GM21723 (cell line): ENCODE data around the gene SFXN4.
"Not testable (repeated sequence)": the region's sequence is repeated elsewhere in the genome, so short reads cannot be mapped to it uniquely, and the experiment has no call there.

Experiments used
- ATAC-seq: cut with Tn5 transposase; IDR thresholded peaks from one replicate; pipeline ENCODE4 v1.9.1; 2021; ENCODE audit warnings: mild to moderate bottlenecking, moderate library complexity; ENCODE audit not compliant: unreplicated experiment

SFXN4 gene

DNA sequence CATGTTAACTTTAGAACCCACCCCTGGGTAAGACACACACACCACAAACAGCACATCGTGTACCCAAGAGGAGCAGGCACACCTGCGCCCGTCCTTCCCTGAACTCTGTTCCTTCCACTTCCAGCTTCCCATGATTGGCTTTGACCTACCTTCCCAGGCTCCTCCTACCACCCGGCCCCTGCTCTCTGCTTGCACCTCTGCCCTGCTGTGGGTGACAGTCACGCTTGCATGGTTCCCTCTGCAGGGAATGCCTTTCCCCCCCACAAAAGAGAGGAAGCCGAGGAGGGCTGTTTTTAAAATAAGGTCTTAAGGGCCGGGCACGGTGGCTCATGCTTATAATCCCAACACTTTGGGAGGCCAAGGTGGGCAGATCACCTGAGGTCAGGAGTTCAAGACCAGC lies 16.4 kb downstream of the SFXN4 start:
- ATAC-seq = no peak

DNA sequence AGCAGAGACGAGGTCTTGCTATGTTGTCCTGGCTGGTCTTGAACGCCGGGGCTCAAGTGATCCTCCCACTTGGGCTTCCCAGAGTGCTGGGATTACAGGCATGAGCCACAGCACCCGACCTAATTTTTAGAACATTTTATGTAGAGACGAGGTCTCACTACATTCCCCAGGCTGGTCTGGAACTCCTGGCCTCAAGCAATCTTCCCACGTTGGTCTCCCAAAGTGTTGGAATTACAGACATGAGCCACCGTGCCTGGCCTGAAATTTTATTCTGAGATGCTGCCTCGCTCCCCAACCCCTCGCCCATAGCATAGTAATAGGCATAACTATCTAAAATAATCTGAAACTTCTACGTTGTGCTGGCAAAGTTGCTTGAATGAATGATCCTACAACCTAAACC lies 21.9 kb downstream of the SFXN4 start:
- ATAC-seq = no peak

DNA sequence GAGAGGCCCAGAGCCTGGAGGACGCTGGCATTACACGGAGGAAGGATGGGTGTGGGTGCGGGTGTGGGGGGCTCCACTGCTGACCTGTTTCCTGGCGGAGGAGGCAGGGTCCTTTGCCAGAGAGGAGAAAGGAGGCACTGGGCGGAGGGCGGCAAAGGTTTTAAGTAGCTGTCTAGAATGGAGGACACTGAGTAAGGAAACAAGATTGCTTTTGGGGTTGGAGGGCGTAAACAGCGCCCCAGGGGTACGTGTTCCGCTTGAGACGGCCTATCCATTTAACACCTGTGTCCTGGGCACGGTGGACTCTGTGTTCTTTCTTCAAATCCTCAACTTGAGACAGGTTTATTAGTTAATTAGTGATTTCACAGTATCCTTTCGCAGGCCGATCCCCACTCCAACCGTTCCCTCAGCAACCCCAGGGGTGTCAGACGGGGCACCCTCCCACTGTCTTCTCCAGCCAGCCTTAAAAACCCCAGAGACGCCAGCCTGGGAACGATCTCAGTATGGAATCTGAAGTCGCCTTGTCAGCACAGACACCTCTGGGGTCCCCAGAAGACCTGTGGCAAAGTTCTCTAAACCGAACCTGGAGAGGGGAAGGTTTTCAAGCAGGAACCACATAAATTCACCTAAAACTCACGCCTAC lies 24.8 kb downstream of the SFXN4 start:
- ATAC-seq = no peak

DNA sequence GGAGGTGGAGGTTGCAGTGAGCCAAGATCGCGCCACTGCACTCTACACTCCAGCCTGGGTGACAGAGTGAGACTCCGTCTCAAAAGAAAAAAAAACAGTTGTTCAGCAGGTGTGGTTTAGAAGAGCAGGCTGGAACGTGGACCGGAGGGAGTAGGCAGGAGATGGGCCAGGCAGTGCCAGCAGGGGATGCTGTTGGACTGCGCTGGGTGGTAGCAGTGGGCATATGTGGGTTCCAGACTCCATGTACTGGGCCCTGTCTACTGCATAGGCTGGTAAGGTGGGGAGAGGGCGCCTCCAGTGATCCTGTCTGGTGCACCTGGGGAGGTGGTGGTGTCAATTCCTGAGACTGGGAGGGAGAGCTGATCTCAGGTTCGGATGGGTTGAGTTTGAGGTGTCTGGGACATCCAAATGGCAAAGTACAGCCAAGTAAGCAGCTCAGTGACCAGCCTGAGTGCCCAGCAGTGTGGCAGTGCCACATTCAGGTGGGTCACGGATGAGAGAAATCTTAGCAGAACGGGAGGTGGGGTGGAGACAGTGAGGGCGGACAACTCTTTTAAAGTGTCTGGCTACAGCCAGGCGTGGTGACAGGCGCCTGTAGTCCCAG lies 25.9 kb downstream of the SFXN4 start:
- ATAC-seq = peak; percentile 59

DNA sequence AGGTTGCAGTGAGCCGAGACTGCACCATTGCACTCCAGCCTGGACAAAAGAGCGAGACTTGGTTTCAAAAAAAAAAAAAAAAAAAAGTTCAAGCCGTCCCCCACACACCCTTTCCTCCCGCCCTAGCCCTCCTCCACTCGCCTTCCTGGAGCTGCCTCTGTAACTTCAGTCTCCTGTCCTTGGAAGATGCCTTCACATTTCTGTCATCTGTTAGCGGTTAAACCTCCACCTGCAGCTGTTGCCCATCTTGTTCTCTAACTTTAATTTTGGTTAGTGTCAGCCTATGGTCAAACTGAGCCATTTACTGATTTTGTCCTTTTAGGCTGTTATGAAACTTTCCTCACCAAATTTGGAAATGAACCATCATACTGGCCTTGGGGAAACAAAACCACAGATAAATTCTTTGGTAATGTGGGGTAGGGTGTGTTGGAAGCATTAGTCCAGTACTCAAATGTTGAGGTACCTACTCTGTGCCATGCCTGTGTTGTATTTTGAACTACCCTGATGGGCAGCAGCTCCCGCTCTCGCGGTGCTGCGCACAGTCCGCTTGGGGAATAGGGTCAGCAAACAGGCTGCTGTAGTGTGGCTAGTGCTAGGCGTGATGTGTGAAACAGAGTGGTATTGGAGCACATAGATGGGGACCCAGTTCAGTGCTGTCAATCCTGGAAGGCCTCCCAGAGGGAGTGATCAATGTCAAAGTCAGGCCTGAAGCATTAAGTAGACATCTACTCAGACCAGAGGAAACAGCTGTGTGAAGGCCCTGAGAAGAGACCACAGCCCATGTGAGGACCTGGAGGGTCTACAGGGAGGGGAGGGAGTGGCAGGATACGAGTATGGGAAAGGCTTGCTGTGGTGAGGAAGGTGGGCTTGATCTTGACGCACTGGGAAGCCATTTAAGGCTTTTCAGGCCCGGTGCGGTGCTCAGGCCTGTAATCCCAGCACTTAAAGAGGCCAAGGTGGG lies 26.9 kb downstream of the SFXN4 start:
- ATAC-seq = no peak

DNA sequence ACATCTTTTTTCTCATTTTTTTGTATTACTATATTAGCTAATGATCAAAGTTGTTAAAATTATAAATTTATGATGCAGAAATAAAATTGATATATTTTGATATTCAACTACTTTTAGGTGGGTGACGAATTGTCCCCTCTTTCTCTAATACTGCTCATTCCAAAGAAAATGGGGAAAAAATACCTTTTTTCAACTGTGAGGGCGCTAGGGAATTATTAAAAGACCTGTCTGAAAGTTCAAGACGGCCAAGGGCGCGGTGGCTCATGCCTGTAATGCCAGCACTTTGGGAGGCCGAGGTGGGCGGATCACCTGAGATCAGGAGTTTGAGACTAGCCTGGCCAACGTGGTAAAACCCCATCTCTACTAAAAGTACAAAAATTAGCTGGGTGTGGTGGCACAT lies 27.6 kb downstream of the SFXN4 start:
- not testable (repeated sequence) for ATAC-seq

DNA sequence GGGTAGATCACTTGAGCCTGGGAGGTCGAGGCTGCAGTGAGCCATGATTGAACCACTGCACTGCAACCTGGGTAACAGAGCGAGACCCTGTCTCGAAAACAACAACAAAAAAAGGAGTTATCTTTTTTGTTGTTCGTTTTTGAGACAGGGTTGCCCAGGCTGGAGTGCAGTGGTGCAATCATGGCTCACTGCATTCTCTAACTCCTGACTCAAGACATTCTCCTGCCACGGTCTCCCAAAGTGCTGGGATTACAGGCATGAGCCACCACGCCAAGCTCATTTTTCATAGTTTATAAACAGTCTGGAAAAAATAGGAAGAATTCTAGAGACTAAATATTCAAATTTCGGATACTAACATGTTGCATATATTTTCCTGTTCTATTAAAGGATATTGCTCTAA lies 29.4 kb downstream of the SFXN4 start:
- no peak for ATAC-seq

DNA sequence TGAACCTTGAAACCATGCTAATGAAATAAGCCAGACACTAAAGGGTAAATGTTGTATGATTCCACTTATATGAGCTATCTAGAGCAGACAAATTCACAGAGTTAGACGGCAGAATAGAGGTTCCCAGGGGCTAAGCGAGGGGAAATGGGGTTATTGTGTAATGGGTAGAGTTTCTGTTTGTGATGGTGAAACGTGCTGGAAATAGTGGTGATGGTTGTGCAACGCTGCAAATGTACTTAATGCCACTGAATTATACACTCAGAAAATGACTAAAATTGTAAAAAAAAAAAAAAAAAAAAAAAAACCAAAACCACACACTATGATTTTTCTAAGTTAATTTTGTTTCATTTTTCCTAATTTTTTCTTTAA lies 30.0 kb downstream of the SFXN4 start:
- no peak for ATAC-seq

DNA sequence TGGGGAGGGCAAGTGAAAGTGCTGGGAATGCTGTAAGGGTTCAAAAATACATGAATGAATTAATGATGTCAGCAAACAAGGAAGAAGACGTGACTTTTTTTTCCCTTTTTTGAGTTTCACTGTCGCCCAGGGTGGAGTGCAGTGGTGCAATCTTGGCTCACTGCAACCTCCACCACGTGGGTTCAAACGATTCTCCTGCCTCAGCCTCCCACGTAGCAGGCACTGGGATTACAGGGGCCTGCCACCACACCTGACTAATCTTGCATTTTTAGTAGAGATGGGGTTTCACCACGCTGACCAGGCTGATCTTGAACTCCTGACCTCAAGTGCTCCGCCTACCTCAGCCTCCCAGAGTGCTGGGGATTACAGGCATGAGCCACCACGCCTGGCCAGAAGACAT lies 31.6 kb downstream of the SFXN4 start:
- ATAC-seq = no peak

DNA sequence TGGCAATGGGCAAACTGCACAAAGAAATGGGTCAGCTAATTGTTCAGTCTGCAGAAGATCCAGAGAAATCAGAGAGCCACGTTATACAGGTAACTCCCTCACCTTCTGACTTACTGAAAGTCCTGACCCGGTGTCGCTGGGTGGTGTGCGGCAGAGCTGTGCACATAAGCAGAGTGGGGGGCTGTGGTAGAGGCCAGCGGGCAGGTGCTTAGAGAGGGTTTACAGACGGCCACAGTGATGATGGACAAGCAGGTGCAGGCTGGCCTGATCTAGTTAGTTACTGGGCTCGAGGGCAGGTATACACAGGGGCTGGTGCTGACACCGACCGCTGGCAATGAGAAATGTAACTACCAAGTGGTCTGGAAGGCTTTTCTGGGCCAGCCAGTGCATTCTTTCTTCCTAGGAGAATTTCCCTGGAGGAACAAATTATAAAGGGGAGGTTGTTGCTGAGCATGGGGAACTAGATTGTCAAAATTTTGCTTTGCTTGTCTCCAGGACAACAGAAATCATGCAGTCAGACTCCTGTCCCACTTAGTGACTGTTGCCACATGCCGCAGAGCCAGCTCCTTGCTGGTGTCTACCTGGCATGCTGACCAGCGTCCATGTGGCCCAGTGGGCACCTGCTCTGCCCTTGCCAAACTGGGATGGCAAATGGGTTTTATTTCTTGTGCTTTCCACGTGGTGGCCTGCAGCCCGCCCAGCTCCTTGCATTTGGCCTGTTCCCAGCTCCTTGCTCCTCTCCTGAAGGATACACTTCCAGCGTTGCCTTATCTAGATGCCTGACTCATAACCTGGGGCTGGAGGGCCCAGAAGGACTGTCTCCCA lies 32.8 kb downstream of the SFXN4 start:
- no peak for ATAC-seq

DNA sequence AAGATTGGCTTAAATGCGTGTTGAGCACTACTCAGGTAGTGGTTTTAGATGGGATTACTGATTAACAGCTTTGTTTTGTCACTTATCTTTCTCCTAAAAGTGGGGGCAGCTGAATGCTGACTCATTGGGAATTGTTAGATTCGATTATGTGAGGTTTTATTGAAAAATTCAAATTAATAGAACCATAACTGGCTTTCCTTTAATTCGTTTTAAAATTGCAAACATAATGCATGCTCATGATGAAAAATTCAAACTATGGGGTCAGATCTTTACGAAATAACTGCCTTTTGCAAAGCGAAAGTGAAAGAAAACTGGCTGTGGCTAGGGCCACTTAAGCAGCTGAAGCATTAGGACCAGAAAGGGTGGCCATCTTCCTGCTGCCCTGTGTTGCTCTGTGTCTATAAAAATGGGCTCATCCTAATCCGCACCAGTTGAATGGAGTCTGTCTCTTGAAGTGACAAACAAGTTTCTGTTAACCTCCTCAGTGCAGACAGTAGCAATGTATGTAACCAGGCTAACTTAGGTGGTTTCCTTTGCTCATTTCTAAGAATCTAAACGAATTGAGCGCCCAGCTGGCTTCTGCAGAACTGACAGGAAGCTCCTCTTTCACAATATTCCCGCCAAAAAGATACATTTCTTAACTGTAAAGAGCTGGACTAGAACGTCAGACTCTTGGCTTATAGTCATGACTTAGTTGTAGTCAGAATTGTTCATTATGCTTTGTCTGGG lies 33.8 kb downstream of the SFXN4 start:
- ATAC-seq = peak; percentile 73

DNA sequence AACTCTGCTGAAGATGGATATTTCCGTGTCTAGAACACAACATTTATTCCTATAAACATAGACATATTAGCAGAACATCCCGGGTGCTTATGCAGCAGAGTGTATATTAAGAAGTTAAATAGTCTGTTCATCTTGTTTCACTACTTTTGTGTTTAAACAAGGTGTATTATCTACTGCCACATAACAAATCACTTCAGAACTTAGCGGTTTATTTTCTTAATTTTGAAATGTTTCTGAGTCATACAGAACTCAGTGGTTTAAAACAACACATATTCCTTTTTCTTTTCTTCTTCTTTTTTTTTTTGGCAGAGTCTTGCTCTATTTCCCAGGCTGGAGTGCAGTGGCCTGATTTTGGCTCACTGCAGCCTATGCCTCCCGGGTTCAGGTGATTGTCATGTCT lies 35.8 kb downstream of the SFXN4 start:
- no peak for ATAC-seq

DNA sequence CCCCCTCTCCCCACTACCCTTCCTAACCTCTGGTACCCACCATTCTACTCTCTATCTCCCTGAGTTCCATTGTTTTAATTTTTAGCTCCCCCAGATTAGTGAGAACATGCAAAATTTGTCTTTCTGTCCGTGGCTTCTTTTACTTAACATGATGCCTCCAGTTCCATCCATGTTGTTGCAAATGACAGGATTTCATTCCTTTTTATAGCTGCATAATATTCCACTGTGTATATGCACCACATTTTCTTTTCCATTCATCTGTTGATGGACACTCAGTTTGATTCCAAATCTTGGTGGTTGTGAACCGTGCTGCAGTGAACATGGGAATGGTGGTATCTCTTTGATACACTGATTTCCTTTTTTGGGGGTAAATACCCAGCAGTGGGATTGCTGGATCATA lies 39.6 kb downstream of the SFXN4 start:
- ATAC-seq = no peak

DNA sequence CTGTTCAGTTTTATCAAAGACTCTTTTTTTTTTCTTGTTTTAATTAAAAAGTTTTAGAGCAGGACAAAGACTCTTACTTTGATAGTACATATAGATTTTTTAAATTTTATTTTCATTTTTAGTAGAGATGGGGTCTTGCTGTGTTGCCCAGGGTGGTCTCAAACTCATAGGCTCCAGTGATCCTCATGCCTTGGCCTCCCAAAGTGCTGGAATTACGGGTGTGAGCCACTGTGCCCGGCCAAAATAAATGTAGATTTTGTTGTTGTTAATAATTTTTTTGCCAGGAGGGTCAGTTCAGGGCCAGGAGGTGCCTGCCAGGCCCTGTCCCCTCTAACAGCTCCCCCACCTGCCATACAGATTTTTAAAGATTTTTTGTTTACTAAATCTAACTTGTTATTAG lies 44.6 kb downstream of the SFXN4 start:
- no peak for ATAC-seq

DNA sequence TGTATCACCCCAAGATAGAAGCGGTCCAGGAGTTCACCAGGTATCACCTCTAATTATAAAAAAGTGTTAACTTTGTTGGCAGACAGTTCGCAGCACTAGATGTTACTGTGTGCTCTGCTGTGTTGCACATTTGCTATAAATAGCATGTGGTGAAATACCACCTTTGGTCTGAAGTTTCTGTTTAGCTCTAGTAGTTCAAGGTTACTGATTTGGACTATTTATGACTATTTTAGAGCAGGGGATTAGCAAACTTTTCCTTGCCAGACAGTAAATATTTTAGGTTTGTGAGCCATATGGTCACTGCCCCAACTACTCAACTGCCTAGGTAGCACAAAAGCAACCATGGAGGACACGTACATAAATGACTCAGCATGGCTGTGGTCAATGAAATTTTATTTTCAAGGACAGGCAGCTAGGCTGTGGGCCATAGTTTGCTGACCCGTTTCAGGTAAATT lies 45.1 kb downstream of the SFXN4 start:
- ATAC-seq = peak; percentile 92

DNA sequence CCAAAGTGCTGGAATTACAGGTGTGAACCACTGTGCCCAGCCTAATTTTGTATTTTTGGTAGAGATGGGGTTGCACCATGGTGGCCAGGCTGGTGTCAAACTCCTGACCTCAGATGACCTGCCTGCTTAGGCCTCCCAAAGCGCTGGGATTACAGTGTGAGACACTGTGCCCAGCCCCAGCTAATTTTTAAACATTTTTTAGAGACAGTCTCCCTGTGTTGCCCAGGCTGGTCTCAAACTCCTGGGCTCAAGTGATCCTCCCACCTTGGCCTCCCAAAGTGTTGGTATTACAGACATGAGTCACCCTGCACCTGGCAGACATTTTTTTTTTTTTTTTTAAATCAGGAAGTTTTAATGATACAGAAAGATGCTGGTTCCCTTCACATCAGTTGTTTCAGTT lies 46.1 kb downstream of the SFXN4 start:
- ATAC-seq = no peak

DNA sequence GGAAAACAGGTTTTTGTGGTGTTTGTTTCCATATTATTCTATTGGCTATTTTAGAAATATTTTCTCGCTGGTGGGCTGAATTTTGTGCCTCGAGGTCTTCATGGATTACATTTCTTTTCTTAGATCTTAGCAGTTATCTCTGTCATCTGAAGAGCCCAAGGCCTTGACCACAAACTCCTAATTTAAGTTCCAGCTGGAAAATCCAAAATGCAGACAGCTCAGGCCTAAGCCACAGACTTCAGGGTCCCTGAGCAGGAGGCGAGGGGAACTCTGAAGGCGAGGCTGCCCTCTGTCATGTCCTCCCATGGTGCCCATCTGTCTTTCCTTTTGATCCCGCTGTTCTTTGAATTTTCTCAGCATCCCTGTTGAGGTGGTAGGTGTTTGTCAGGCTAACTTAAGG lies 47.3 kb downstream of the SFXN4 start:
- ATAC-seq = no peak

DNA sequence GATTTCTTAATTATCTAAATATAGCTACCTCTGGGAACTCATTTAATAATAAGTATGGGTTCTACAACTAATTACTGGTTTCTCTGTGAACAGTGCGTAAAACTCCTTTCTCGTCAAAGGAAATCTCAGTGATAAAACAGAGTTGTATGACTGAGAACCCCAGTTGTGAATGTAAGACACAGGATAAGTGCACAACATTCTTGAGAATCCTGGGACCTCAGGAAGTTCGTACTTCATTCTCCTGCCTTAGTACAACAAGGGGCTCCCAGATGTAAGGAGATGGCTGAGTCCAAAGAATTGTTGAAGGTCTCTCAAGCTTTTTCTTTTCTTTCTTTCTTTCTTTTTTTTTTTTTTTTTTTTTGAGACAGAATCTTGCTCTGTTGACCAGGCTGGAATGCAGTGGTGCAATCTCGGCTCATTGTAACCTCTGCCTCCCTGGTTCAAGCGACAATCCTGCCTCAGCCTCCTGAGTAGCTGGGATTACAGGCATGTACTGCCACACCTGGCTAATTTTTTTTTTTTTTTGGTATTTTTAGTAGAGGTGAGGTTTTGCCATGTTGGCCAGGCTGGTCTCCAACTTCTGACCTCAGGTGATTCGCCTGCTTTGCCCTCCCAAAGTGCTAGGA lies 49.1 kb downstream of the SFXN4 start:
- ATAC-seq = no peak

DNA sequence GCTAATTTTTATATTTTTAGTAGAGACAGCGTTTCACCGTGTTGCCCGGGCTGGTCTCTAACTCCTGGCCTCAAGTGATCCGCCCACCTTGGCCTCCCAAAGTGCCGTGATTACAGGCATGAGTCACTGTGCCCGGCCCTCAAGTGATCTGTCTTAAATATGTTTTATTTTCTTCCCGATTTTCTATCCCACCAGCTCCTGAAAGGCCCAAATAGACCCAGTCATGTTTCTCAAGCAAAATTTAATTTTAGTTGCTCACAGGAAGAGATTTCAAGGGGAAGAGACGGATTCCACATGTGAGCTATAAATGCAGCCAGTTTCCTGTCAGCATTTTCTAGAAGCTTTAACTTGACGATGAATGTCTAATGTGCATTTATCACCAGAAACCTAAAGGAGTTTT lies 49.6 kb downstream of the SFXN4 start:
- ATAC-seq = no peak
